Upper lobe of right lung (tissue), 1 donor: Measurements from ENCODE around the gene SLC22A7. TPM values are rescaled to one million over a fixed set of nuclear protein-coding genes. Genes with fewer than 3 reads are reported as not detected.

ENCODE experiments used
- ATAC-seq: fragments of 200-7000 bp; cut with Tn5 transposase; one replicate; pipeline ENCODE4 v1.9.1; 2020; ENCODE audit warnings: mild to moderate bottlenecking, moderate library complexity
- DNase-seq: peaks from one replicate; pipeline ENCODE4 v3.0.0-alpha.2; 2020
- H3K27ac ChIP-seq: fragments of 200-600 bp; one replicate; pipeline ENCODE4 v1.8.0; 2022
- H3K27me3 ChIP-seq: fragments of 200-600 bp; one replicate; pipeline ENCODE4 v1.8.0; 2022; ENCODE audit warnings: mild to moderate bottlenecking
- H3K36me3 ChIP-seq: fragments of 200-600 bp; one replicate; pipeline ENCODE4 v1.8.0; 2022
- H3K4me1 ChIP-seq: fragments of 200-600 bp; one replicate; pipeline ENCODE4 v1.8.0; 2022
- H3K4me3 ChIP-seq: fragments of 200-600 bp; one replicate; pipeline ENCODE4 v1.8.0; 2022; ENCODE audit warnings: mild to moderate bottlenecking
- H3K9me3 ChIP-seq: fragments of 200-600 bp; one replicate; pipeline ENCODE4 v1.8.0; 2022
- CTCF ChIP-seq: fragments of 200-600 bp; IDR thresholded peaks from one replicate; pipeline ENCODE4 v1.8.0; 2022; ENCODE audit warnings: antibody characterized with exemption
- intact Hi-C: fragments of 100-400 bp; cut with DNase I; formaldehyde crosslinking; loops from one replicate; pipeline ENCODE4 v1.11.0; 2022
- total RNA-seq: library from RNA; stranded (reverse); fragmentation: NEBNext Ultra II Directional; extraction: Animal tissue kit (Norgen Biotek cat#: 25700); gene quantifications from one replicate; pipeline ENCODE4 v1.2.1, GENCODE V29; 2021
- donor health status: DM: no; HTN: yes; CAD: no; lungs with severe emphysema.

Gene SLC22A7
- total RNA-seq, 1 donor from 2014 or later, result not detected

DNA sequence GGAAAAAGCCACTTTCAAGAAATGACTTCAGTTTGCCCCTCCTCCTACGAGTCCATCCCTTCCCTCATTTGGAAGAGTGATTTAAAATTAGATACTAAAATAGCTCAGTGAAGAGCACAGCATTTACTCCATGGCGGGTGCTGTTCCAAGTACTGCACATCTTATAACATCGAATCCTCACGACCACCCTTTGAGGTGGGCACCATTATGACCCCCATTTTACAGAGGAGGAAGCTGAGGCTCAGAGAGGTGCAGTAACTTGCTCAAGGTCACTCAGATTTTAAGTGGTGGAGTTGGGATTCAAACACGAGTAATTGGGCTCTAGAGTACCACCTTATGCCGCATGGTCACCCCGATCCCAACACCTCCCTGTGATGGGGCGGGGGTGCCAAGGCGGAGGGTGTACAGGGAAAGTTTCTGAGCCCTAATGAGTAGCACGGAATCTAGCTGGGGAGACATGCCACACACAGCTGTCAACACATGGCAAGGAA is 29.2 kb upstream of the SLC22A7 start:
- TF ChIP-seq CTCF, result no peak
- DNase-seq (no peak), ATAC-seq (no peak)
- Histone ChIP-seq H3K27ac (no peak overlapping the region), H3K4me1 (peaks cover 6% of the 10 kb centered on the region), H3K27me3 (peaks cover 8% of the 10 kb centered on the region), H3K36me3 (no peaks in the 10 kb centered on the region), H3K4me3 (peak overlapping the region; percentile 41), H3K9me3 (no peaks in the 10 kb centered on the region)
- intact Hi-C loops, result no loop called here

DNA sequence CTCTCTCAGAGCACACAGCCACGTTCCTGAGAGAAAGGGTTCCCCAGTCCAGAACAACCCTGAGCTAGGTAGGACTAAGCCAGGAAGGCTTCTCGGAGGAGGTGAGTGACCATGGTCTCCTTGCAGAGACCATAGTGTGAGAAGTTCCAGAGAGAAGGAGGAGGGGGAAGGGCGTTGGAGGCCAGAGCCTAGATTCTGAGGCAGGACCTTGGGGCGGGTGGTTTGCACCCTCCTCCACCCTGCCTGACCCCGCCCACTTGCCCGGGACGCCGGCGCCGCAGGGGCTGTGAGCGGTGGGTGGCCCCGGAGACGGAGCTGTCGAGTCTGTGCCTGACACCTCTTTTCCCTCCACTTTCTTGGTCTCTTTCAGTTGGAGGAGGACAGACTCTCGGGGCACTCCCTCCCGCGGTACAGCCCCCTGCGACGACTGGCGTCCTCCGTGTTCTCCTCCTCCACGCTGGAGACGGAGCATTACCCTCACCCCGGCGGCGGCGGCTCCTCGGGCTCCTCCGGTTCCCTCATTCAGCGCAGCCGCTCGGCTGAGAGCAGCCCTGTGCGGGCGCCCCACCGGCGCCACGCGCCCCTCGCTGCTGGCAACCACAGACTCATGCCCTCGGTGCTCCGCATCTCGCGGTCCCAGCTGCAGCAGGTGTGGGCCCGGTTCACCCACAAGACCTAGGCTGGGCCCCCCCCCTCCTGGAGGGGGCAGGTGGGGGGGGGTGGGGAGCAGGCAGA is 28.6 kb upstream of the SLC22A7 start:
- peak; percentile 56 for ATAC-seq
- intact Hi-C loops, result no loop called here
- no peak for TF ChIP-seq CTCF
- peaks cover 8% of the 10 kb centered on the region for H3K27me3 ChIP-seq
- DNase-seq, result peak; percentile 68
- peaks cover 6% of the 10 kb centered on the region for H3K4me1 ChIP-seq
- no peaks in the 10 kb centered on the region for H3K36me3 ChIP-seq
- H3K4me3 ChIP-seq, result peak overlapping the region; percentile 41
- no peak overlapping the region for H3K27ac ChIP-seq
- H3K9me3 ChIP-seq, result no peaks in the 10 kb centered on the region

- DNase-seq (no peak), ATAC-seq (peak; percentile 42)
- intact Hi-C loops, result no loop called here
- H3K27me3 ChIP-seq, result peaks cover 24% of the 10 kb centered on the region
- H3K36me3 ChIP-seq, result no peaks in the 10 kb centered on the region
- no peak for TF ChIP-seq CTCF
- no peak overlapping the region for H3K4me3 ChIP-seq
- no peak overlapping the region for H3K27ac ChIP-seq
- no peaks in the 10 kb centered on the region for H3K9me3 ChIP-seq
- peaks cover 6% of the 10 kb centered on the region for H3K4me1 ChIP-seq
Measured at GRCh38 chr6:43271103-43271815, 26.8 kb upstream of the SLC22A7 start.

- intact Hi-C loops, result no loop called here
- Histone ChIP-seq H3K9me3 (no peaks in the 10 kb centered on the region), H3K4me3 (no peak overlapping the region), H3K4me1 (peaks cover 6% of the 10 kb centered on the region), H3K36me3 (no peaks in the 10 kb centered on the region), H3K27me3 (peaks cover 31% of the 10 kb centered on the region), H3K27ac (no peak overlapping the region)
- ATAC-seq (no peak), DNase-seq (no peak)
- TF ChIP-seq CTCF, result no peak
Measured at GRCh38 chr6:43271944-43272343, 26.1 kb upstream of the SLC22A7 start.

- Histone ChIP-seq H3K4me3 (no peak overlapping the region), H3K9me3 (no peaks in the 10 kb centered on the region), H3K27ac (no peak overlapping the region), H3K4me1 (peaks cover 6% of the 10 kb centered on the region), H3K27me3 (peaks cover 33% of the 10 kb centered on the region), H3K36me3 (no peaks in the 10 kb centered on the region)
- DNase-seq (no peak), ATAC-seq (no peak)
- intact Hi-C loops, result no loop called here
- no peak for TF ChIP-seq CTCF
Measured at GRCh38 chr6:43273707-43274106, 24.4 kb upstream of the SLC22A7 start.
